H1 (cell line): ENCODE measurements around the gene LSM3. TPM values are rescaled to one million over a fixed set of nuclear protein-coding genes. Genes with fewer than 3 reads are reported as not detected.

Experiments
- CTCF ChIA-PET: fragments of 300-600 bp; sonication (Branson Sonifier 250); formaldehyde crosslinking; loops from one replicate; lab custom pipeline; 2021; ENCODE audit not compliant: partially characterized antibody; lab: Charles Lee
- POLR2A ChIA-PET: fragments of 300-600 bp; sonication (Branson Sonifier 250); formaldehyde crosslinking; loops from one replicate; lab custom pipeline; 2021; ENCODE audit warnings: inconsistent platforms; ENCODE audit not compliant: partially characterized antibody; lab: Charles Lee
- DNase-seq, 2 experiments: peaks; one replicate each; pipeline versions ENCODE4 v3.0.0 to v3.0.0-alpha.2; 2010 to 2022; ENCODE audit warnings: low spot score in 2 of 2, low read depth in 1 of 2, mixed read lengths in 1 of 2
- FAIRE-seq: peaks from 2 replicates; lab custom pipeline; 2011; peaks lifted over from hg19 to GRCh38; lab: Jason Lieb, UNC
- H2AFZ ChIP-seq: 2 replicates; pipeline ENCODE4 v1.8.1; 2012; ENCODE audit warnings: low read length, inconsistent platforms
- H2AK5ac ChIP-seq: 2 replicates; pipeline ENCODE4 v1.6.1; 2013; ENCODE audit warnings: low read depth, low read length
- H2BK120ac ChIP-seq: replicated peaks from 2 replicates; pipeline ENCODE3; 2013; ENCODE audit warnings: low read depth, low read length, inconsistent platforms
- H2BK12ac ChIP-seq: 2 replicates; pipeline ENCODE4 v1.6.1; 2013; ENCODE audit warnings: low read depth, low read length
- H2BK15ac ChIP-seq: 2 replicates; pipeline ENCODE4 v1.6.1; 2013; ENCODE audit warnings: low read length
- H2BK20ac ChIP-seq: 2 replicates; pipeline ENCODE4 v1.6.1; 2013; ENCODE audit warnings: low read length
- H2BK5ac ChIP-seq: 2 replicates; pipeline ENCODE4 v1.6.1; 2013; ENCODE audit warnings: low read depth, low read length
- H3K14ac ChIP-seq: 2 replicates; pipeline ENCODE4 v1.6.1; 2013; ENCODE audit warnings: inconsistent platforms; ENCODE audit not compliant: insufficient read length
- H3K18ac ChIP-seq: 2 replicates; pipeline ENCODE4 v1.6.1; 2013; ENCODE audit warnings: low read length; ENCODE audit errors: extremely low read depth
- H3K23ac ChIP-seq: 2 replicates; pipeline ENCODE4 v1.6.1; 2013; ENCODE audit warnings: inconsistent platforms; ENCODE audit not compliant: insufficient read length
- H3K23me2 ChIP-seq: 2 replicates; pipeline ENCODE4 v1.6.1; 2013; ENCODE audit warnings: low read depth, low read length
- H3K27ac ChIP-seq: 2 replicates; pipeline ENCODE4 v1.6.1; 2011; ENCODE audit warnings: low read depth, low read length, inconsistent platforms
- H3K27me3 ChIP-seq, 4 experiments: replicated peaks in 1 of 4; 1 replicate in 1 of 4; 2 replicates in 3 of 4; pipeline versions ENCODE4 v1.6.1 to v1.8.1; 2011 to 2013; ENCODE audit warnings: low read length in 3 of 4, mild to moderate bottlenecking in 3 of 4, inconsistent platforms in 2 of 4, mixed read lengths in 2 of 4, moderate library complexity in 1 of 4; ENCODE audit not compliant: control insufficient read depth in 3 of 4, insufficient read depth in 3 of 4; ENCODE audit errors: extremely low read depth in 1 of 4
- H3K36me3 ChIP-seq, 4 experiments: 2 replicates each; pipeline versions ENCODE4 v1.6.1 to v1.8.1; 2011 to 2013; ENCODE audit warnings: mild to moderate bottlenecking in 4 of 4, low read length in 3 of 4, moderate library complexity in 2 of 4, control low read depth in 1 of 4, inconsistent platforms in 1 of 4; ENCODE audit not compliant: insufficient read depth in 4 of 4, control insufficient read depth in 2 of 4
- H3K4ac ChIP-seq: replicated peaks from 2 replicates; pipeline ENCODE3; 2013; ENCODE audit warnings: low read length, low read depth, mixed read lengths, inconsistent platforms; ENCODE audit not compliant: insufficient read length
- H3K4me1 ChIP-seq, 4 experiments: replicated peaks in 1 of 4; 1 replicate in 1 of 4; 2 replicates in 3 of 4; pipeline versions ENCODE4 v1.6.1 to v1.8.1; 2011 to 2013; ENCODE audit warnings: low read length in 3 of 4, inconsistent platforms in 2 of 4, mixed read lengths in 1 of 4; ENCODE audit not compliant: insufficient read depth in 4 of 4, control insufficient read depth in 3 of 4
- H3K4me2 ChIP-seq, 2 experiments: 2 replicates each; pipeline versions ENCODE4 v1.6.1 to v1.8.1; 2011 to 2013; ENCODE audit warnings: low read depth in 2 of 2, low read length in 2 of 2, control low read depth in 1 of 2, inconsistent platforms in 1 of 2, mild to moderate bottlenecking in 1 of 2; ENCODE audit not compliant: insufficient read depth in 1 of 2
- H3K4me3 ChIP-seq, 4 experiments: fragments of 200-600, 300-600 bp in 1 of 4; sonication (generic), shearing (Covaris generic), sonication (Bioruptor Twin) in 1 of 4; 2 replicates each; pipeline versions ENCODE4 v1.5.1 to v1.8.1; 2011 to 2016; ENCODE audit warnings: low read length in 4 of 4, low read depth in 3 of 4, control low read depth in 2 of 4, inconsistent platforms in 2 of 4, mild to moderate bottlenecking in 2 of 4, mixed read lengths in 1 of 4, moderate library complexity in 1 of 4; ENCODE audit not compliant: insufficient read depth in 2 of 4; ENCODE audit errors: extremely low read depth in 1 of 4
- H3K56ac ChIP-seq: replicated peaks from 2 replicates; pipeline ENCODE3; 2013; ENCODE audit warnings: low read depth, mild to moderate bottlenecking, mixed read lengths, low read length, inconsistent platforms; ENCODE audit not compliant: insufficient read length
- H3K79me1 ChIP-seq: 2 replicates; pipeline ENCODE4 v1.6.1; 2013; ENCODE audit warnings: low read depth, low read length, control low read depth
- H3K79me2 ChIP-seq, 2 experiments: 2 replicates each; pipeline versions ENCODE4 v1.6.1 to v1.8.1; 2012 to 2013; ENCODE audit warnings: low read length in 2 of 2, mild to moderate bottlenecking in 2 of 2, inconsistent platforms in 1 of 2; ENCODE audit not compliant: insufficient read depth in 2 of 2, control insufficient read depth in 1 of 2
- H3K9ac ChIP-seq, 4 experiments: replicated peaks in 1 of 4; 1 replicate in 1 of 4; 2 replicates in 3 of 4; pipeline versions ENCODE4 v1.6.1 to v1.8.1; 2011 to 2013; ENCODE audit warnings: low read depth in 3 of 4, low read length in 3 of 4, control low read depth in 2 of 4, mild to moderate bottlenecking in 2 of 4, moderate library complexity in 2 of 4, inconsistent platforms in 1 of 4; ENCODE audit errors: extremely low read depth in 1 of 4
- H3K9me3 ChIP-seq, 2 experiments: 2 replicates each; pipeline versions ENCODE4 v1.6.1 to v1.8.1; 2012 to 2013; ENCODE audit warnings: mild to moderate bottlenecking in 2 of 2, moderate library complexity in 2 of 2, control low read depth in 1 of 2, inconsistent platforms in 1 of 2, low read depth in 1 of 2, low read length in 1 of 2, mixed read lengths in 1 of 2; ENCODE audit not compliant: insufficient read depth in 2 of 2
- H4K20me1 ChIP-seq, 2 experiments: replicated peaks in 1 of 2; 2 replicates each; pipeline versions ENCODE3 to v1.8.1; 2011 to 2013; ENCODE audit warnings: inconsistent platforms in 2 of 2, low read length in 2 of 2, mild to moderate bottlenecking in 1 of 2; ENCODE audit not compliant: insufficient read depth in 2 of 2, control insufficient read depth in 1 of 2
- H4K5ac ChIP-seq: 2 replicates; pipeline ENCODE4 v1.6.1; 2013; ENCODE audit warnings: low read length, low read depth, mixed read lengths, inconsistent platforms; ENCODE audit not compliant: insufficient read length
- H4K8ac ChIP-seq: 2 replicates; pipeline ENCODE4 v1.8.0; 2013; ENCODE audit warnings: mild to moderate bottlenecking, moderate library complexity, low read length, inconsistent platforms; ENCODE audit not compliant: insufficient read depth; ENCODE audit errors: extremely low read depth
- H4K91ac ChIP-seq: replicated peaks from 2 replicates; pipeline ENCODE3; 2013; ENCODE audit warnings: low read length, mixed read lengths, inconsistent platforms; ENCODE audit not compliant: insufficient read length
- ASH2L ChIP-seq: fragments of 200-600, 300-600 bp; sonication (generic); IDR thresholded peaks from one replicate; pipeline ENCODE4 v1.7.1; 2017; ENCODE audit warnings: low read length
- CBX5 ChIP-seq: fragments of 300-800, 300-1000 bp; sonication (generic); IDR thresholded peaks from 2 replicates; pipeline ENCODE4 v1.7.1; 2016; ENCODE audit warnings: antibody characterized with exemption, low read length, low read depth
- CHD2 ChIP-seq: IDR thresholded peaks from 2 replicates; pipeline ENCODE4 v1.6.1; 2012; ENCODE audit warnings: low read length, improper control_type of control experiment
- GTF2F1 ChIP-seq: IDR thresholded peaks from 2 replicates; pipeline ENCODE4 v1.6.1; 2012; ENCODE audit warnings: low read depth, low read length, improper control_type of control experiment, borderline replicate concordance
- HDAC2 ChIP-seq, 2 experiments: fragments of 300-600 bp in 1 of 2; sonication (generic) in 1 of 2; IDR thresholded peaks; 2 replicates each; pipeline ENCODE4 v1.6.1; 2011 to 2012; ENCODE audit warnings: low read depth in 2 of 2, low read length in 2 of 2, mild to moderate bottlenecking in 2 of 2, moderate library complexity in 2 of 2, borderline replicate concordance in 1 of 2, inconsistent platforms in 1 of 2
- MAFK ChIP-seq: IDR thresholded peaks from 2 replicates; pipeline ENCODE4 v1.6.1; 2012; ENCODE audit warnings: low read depth, mild to moderate bottlenecking, improper control_type of control experiment, low read length
- PHF8 ChIP-seq: fragments of 200-600 bp; sonication (generic); conservative IDR thresholded peaks from 2 replicates; pipeline ENCODE4 v1.7.1; 2012; ENCODE audit warnings: low read depth, mild to moderate bottlenecking, inconsistent platforms, low read length, moderate library complexity
- POU5F1 ChIP-seq: IDR thresholded peaks from 2 replicates; pipeline ENCODE4 v1.6.1; 2011; ENCODE audit warnings: low read depth, mild to moderate bottlenecking, low read length, moderate library complexity
- RBBP5 ChIP-seq: IDR thresholded peaks from 2 replicates; pipeline ENCODE4 v1.7.1; 2012; ENCODE audit warnings: low read depth, mild to moderate bottlenecking, inconsistent platforms, low read length, moderate library complexity, borderline replicate concordance
- SIRT6 ChIP-seq: IDR thresholded peaks from one replicate; pipeline ENCODE4 v1.7.1; 2012; ENCODE audit warnings: low read length, inconsistent platforms
- SRF ChIP-seq: IDR thresholded peaks from 2 replicates; pipeline ENCODE4 v1.6.1; 2011; ENCODE audit warnings: mild to moderate bottlenecking, low read depth, low read length, moderate library complexity
- TAF7 ChIP-seq: optimal IDR thresholded peaks from 2 replicates; pipeline ENCODE3; 2011; ENCODE audit warnings: low read depth, mild to moderate bottlenecking, inconsistent platforms, low read length, moderate library complexity, borderline replicate concordance
- TCF12 ChIP-seq: IDR thresholded peaks from 2 replicates; pipeline ENCODE4 v1.6.1; 2011; ENCODE audit warnings: low read depth, mild to moderate bottlenecking, low read length
- WGBS, 2 experiments: shearing (Covaris generic) in 1 of 2; methylation state at CpG; one replicate each; pipeline versions ENCODE4 v1.1.6 to v1.1.7; 2013 to 2015; ENCODE audit warnings: low lambda C conversion rate in 2 of 2, mixed read lengths in 2 of 2, inconsistent platforms in 1 of 2, low coverage in 1 of 2, missing lambda C conversion rate in 1 of 2; ENCODE audit not compliant: insufficient replicate concordance in 2 of 2, insufficient coverage in 1 of 2, insufficient read length in 1 of 2; ENCODE audit errors: extremely low coverage in 1 of 2, missing lambda C conversion rate in 1 of 2; 5-methylcytosine and 5-hydroxymethylcytosine counted together
- polyA plus RNA-seq, 7 experiments: library from polyadenylated mRNA; depleted of rRNA in 3 of 7; stranded (reverse) in 5 of 7; unstranded in 2 of 7; fragments of >200 nt in 5 of 7; fragments of 200-250 nt in 2 of 7; gene quantifications; 1 replicate in 5 of 7; 2 replicates in 1 of 7; 4 replicates in 1 of 7; pipeline versions ENCODE4 v1.2.1 to v1.2.3, GENCODE V29; 2011 to 2013; ENCODE audit warnings: missing spikeins in 2 of 7, mixed read lengths in 2 of 7
- total RNA-seq: library from RNA; stranded (reverse); fragmentation: NEBNext Ultra II Directional; extraction: Animal tissue kit (Norgen Biotek cat#: 25700); gene quantifications from 2 replicates; pipeline ENCODE4 v1.2.1, GENCODE V29; 2021
- TF ChIP-seq, protein P1 (sequence below): IDR thresholded peaks from 2 replicates; pipeline ENCODE4 v1.6.1; 2011; ENCODE audit warnings: low read length, improper control_type of control experiment

Gene LSM3
- total and polyA plus RNA-seq, 2 of the 8 experiments (the other 6 are each of a cell fraction or from before 2014, with no cell fraction given): 7.1 to 25.4 TPM

DNA sequence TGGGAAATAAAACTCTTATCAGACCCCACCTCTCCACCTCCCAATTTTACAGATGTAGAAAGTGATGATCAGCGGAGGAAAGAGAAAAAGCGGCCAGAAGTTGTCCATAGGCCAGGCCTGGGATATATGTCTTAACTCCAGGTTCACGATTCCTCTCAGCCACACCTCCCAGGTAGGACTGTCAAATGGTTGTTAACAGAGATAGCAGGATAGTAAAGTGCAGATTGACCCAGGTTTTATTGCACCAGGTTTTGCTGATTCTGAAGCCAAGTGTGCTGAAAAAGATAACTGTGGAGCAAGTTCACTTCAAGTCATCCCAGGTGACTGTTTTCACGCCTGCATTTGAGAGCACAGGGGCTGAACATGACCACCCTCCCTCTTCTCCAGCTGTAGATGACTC, 36.1 kb downstream of the LSM3 start:
- Histone ChIP-seq H4K20me1 (no peaks in the 10 kb centered on the region), H3K27me3 (no peaks in the 10 kb centered on the region), H3K4ac (no peak overlapping the region), H3K4me1 (peaks cover 0 to 2% (median 0%) of the 10 kb centered on the region in 4 experiments; a peak in 3 of 7 replicates), H2BK120ac (no peak overlapping the region), H3K9ac (no peak overlapping the region), H3K18ac (no peak overlapping the region), H3K36me3 (no peaks in the 10 kb centered on the region), H2BK15ac (no peak overlapping the region), H4K91ac (no peak overlapping the region), H2AK5ac (no peak overlapping the region), H3K79me1 (no peaks in the 10 kb centered on the region), H3K4me2 (no peak overlapping the region), H4K5ac (no peak overlapping the region), H2BK20ac (no peak overlapping the region), H3K14ac (no peak overlapping the region), H3K56ac (no peak overlapping the region), H3K23me2 (no peaks in the 10 kb centered on the region), H2BK5ac (no peak overlapping the region), H4K8ac (no peak overlapping the region), H2AFZ (no peak overlapping the region), H3K23ac (no peak overlapping the region), H2BK12ac (no peak overlapping the region), H3K79me2 (no peaks in the 10 kb centered on the region), H3K27ac (no peak overlapping the region), H3K4me3 (no peak overlapping the region), H3K9me3 (no peaks in the 10 kb centered on the region)
- WGBS, 2 experiments: 91% methylated on average over 4 of the region's 4 CpGs; no CpG with 5 or more reads in 1 of the 2 experiments
- POLR2A ChIA-PET: interaction anchor here (2.4 kb wide), 1 partner anchor 11 kb away, joined by 12 read pairs; no protein-coding TSS in a partner anchor
- FAIRE-seq: no peak
- CTCF ChIA-PET: interaction anchor here (1.3 to 11.1 kb wide), 7 partner anchors 8 to 253 kb away, joined by 3 to 157 read pairs (median 8); no protein-coding TSS in a partner anchor
- DNase-seq: no peak
- TF ChIP-seq TCF12 (no peak), SIRT6 (no peak), RBBP5 (no peak), MAFK (no peak), HDAC2 (IDR thresholded peaks at IDR 0.05; ENCODE audit: borderline replicate concordance in 1 of 2, low read depth in 2 of 2, low read length in 2 of 2) (no peak), POU5F1 (no peak), SRF (no peak), CBX5 (no peak), PHF8 (no peak), CHD2 (no peak), TAF7 (no peak), GTF2F1 (no peak), ASH2L (no peak)
- TF ChIP-seq, protein P1, sequence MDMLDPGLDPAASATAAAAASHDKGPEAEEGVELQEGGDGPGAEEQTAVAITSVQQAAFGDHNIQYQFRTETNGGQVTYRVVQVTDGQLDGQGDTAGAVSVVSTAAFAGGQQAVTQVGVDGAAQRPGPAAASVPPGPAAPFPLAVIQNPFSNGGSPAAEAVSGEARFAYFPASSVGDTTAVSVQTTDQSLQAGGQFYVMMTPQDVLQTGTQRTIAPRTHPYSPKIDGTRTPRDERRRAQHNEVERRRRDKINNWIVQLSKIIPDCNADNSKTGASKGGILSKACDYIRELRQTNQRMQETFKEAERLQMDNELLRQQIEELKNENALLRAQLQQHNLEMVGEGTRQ: no peak
